ENCODE results near the gene ERBB4. TPM values are rescaled to one million over a fixed set of nuclear protein-coding genes. Genes with fewer than 3 reads are reported as not detected.
A peak's percentile ranks its signal among the peaks of the same experiment; 100 is the strongest.

ERBB4 gene
- total RNA-seq, 1 donor from 2014 or later, result 10.2 TPM

GRCh38 chr2:211900518-211900917 is 638.1 kb downstream of the ERBB4 start:
- H3K36me3 Mint-ChIP-seq (ENCODE audit: low read depth), result peaks cover 2% of the 10 kb centered on the region
- H3K27ac Mint-ChIP-seq (ENCODE audit: unreplicated experiment), result no peak overlapping the region
- H3K4me1 Mint-ChIP-seq, result peaks cover 12% of the 10 kb centered on the region
- no peaks in the 10 kb centered on the region for H3K27me3 Mint-ChIP-seq (ENCODE audit: low read depth)
- no peaks in the 10 kb centered on the region for H3K9me3 Mint-ChIP-seq
- no peak for TF ChIP-seq CTCF (conservative IDR thresholded peaks at IDR 0.05)
- no peak overlapping the region for H3K4me3 Mint-ChIP-seq
- no peak for DNase-seq (ENCODE audit: low read depth, low spot score)

- H3K4me3 Mint-ChIP-seq, result peak overlapping the region; percentile 12
- no peak for TF ChIP-seq CTCF (conservative IDR thresholded peaks at IDR 0.05)
- no peaks in the 10 kb centered on the region for H3K9me3 Mint-ChIP-seq
- H3K27ac Mint-ChIP-seq (ENCODE audit: unreplicated experiment), result no peak overlapping the region
- peaks cover 3% of the 10 kb centered on the region for H3K36me3 Mint-ChIP-seq (ENCODE audit: low read depth)
- peaks cover 12% of the 10 kb centered on the region for H3K4me1 Mint-ChIP-seq
- DNase-seq (ENCODE audit: low read depth, low spot score), result no peak
- no peaks in the 10 kb centered on the region for H3K27me3 Mint-ChIP-seq (ENCODE audit: low read depth)
Measured at GRCh38 chr2:211900000-211900399, 638.6 kb downstream of the ERBB4 start.

DNA sequence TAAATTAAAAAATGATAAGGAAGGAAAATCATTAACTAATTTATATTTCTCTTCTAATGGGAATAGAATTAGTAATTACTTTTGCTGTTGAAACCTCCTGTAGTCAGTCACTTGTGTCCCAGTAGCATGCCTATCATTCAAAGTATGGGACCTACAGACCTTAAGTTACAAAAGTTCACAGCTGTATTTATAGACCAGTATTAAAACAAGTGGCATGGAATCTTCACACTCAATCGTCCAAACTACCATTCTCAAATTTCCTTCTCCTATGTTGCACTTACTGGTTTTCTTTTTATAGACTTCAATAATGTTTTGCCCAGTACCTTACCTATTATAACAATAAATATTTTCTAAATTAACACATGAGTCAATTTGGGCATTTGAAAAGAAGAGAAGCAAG is 639.9 kb downstream of the ERBB4 start:
- DNase-seq (ENCODE audit: low read depth, low spot score), result no peak
- peaks cover 3% of the 10 kb centered on the region for H3K36me3 Mint-ChIP-seq (ENCODE audit: low read depth)
- H3K27me3 Mint-ChIP-seq (ENCODE audit: low read depth), result no peaks in the 10 kb centered on the region
- H3K4me1 Mint-ChIP-seq, result peaks cover 12% of the 10 kb centered on the region
- TF ChIP-seq CTCF (conservative IDR thresholded peaks at IDR 0.05), result no peak
- H3K4me3 Mint-ChIP-seq, result no peak overlapping the region
- H3K27ac Mint-ChIP-seq (ENCODE audit: unreplicated experiment), result no peak overlapping the region
- H3K9me3 Mint-ChIP-seq, result peaks cover 2% of the 10 kb centered on the region

- Mint-ChIP-seq H3K36me3 (ENCODE audit: low read depth) (no peaks in the 10 kb centered on the region), H3K27me3 (ENCODE audit: low read depth) (no peaks in the 10 kb centered on the region), H3K27ac (ENCODE audit: unreplicated experiment) (no peak overlapping the region), H3K9me3 (no peaks in the 10 kb centered on the region), H3K4me1 (no peaks in the 10 kb centered on the region), H3K4me3 (no peak overlapping the region)
- DNase-seq (ENCODE audit: low read depth, low spot score), result no peak
- TF ChIP-seq CTCF (conservative IDR thresholded peaks at IDR 0.05), result no peak
Measured at GRCh38 chr2:211881449-211881848, 657.2 kb downstream of the ERBB4 start.

GRCh38 chr2:211879323-211879722 is 659.3 kb downstream of the ERBB4 start:
- Mint-ChIP-seq H3K4me1 (no peaks in the 10 kb centered on the region), H3K27ac (ENCODE audit: unreplicated experiment) (no peak overlapping the region), H3K27me3 (ENCODE audit: low read depth) (no peaks in the 10 kb centered on the region), H3K4me3 (no peak overlapping the region), H3K9me3 (no peaks in the 10 kb centered on the region), H3K36me3 (ENCODE audit: low read depth) (no peaks in the 10 kb centered on the region)
- no peak for DNase-seq (ENCODE audit: low read depth, low spot score)
- peak; percentile 53 for TF ChIP-seq CTCF (conservative IDR thresholded peaks at IDR 0.05)

- Mint-ChIP-seq H3K4me3 (no peak overlapping the region), H3K27me3 (ENCODE audit: low read depth) (no peaks in the 10 kb centered on the region), H3K36me3 (ENCODE audit: low read depth) (no peaks in the 10 kb centered on the region), H3K27ac (ENCODE audit: unreplicated experiment) (no peak overlapping the region), H3K4me1 (no peaks in the 10 kb centered on the region), H3K9me3 (no peaks in the 10 kb centered on the region)
- TF ChIP-seq CTCF (conservative IDR thresholded peaks at IDR 0.05), result no peak
- no peak for DNase-seq (ENCODE audit: low read depth, low spot score)
Measured at GRCh38 chr2:211877061-211877460, 661.5 kb downstream of the ERBB4 start.
